GM20431 (cell line): ENCODE results near the gene CEP41.

Source experiments
- in situ Hi-C: fragments of 300-500 bp; cut with MseI, MboI; formaldehyde crosslinking; loops from one replicate; pipeline ENCODE4 v1.15.0; 2020; ENCODE audit warnings: low sequenced_read_pairs; ENCODE audit not compliant: unreplicated experiment

Gene CEP41

GRCh38 chr7:130423501-130424037, 17.2 kb downstream of the CEP41 start:
- in situ Hi-C loops = no loop called here

DNA sequence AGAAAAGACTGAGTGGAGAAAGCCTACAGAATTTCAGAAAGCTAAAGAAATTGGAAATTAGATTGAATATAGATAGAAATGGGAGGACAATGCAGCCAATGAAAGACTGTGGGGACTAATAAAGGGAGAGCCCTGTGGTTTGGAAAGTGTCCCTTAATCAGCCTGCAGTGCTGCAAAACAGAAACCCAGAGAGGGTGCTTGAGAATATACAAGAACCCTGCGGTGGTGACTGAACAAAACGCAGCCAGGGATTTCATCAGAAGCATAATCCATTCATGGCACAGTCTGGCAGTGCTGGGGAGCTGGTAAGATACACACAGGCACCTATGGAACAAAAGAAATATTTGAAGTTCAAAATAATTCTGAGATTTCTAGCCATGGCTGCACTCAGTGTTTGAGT, 19.1 kb downstream of the CEP41 start:
- in situ Hi-C loops = no loop called here

- in situ Hi-C loops = no loop called here
Observed at GRCh38 chr7:130420943-130421578, 19.8 kb downstream of the CEP41 start.

- in situ Hi-C loops = no loop called here
Observed at GRCh38 chr7:130419658-130420057, 21.2 kb downstream of the CEP41 start.

GRCh38 chr7:130418306-130418705, 22.5 kb downstream of the CEP41 start:
- in situ Hi-C loops = no loop called here

GRCh38 chr7:130417213-130417612, 23.6 kb downstream of the CEP41 start:
- in situ Hi-C loops = no loop called here

DNA sequence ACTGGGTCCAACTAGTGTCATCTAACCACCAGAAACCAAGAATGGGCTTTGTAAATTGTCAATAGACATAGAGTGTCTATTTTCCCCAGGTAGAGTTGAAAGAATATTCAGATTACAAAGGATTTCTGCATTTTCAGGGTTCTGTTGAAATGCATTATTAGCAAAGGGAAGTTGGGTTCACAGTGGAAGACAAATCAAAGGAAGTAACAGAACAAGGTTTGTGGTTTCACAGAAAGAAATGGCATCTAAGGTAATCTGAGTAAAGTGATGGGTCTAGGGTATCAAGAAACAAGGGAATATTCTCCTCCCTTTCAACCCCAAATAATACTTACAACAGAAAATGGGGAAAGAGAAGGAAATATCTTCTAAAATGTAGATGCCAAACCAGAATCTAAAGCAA, 25.8 kb downstream of the CEP41 start:
- in situ Hi-C loops = no loop called here

- in situ Hi-C loops = no loop called here
Observed at GRCh38 chr7:130413201-130413600, 27.6 kb downstream of the CEP41 start.

DNA sequence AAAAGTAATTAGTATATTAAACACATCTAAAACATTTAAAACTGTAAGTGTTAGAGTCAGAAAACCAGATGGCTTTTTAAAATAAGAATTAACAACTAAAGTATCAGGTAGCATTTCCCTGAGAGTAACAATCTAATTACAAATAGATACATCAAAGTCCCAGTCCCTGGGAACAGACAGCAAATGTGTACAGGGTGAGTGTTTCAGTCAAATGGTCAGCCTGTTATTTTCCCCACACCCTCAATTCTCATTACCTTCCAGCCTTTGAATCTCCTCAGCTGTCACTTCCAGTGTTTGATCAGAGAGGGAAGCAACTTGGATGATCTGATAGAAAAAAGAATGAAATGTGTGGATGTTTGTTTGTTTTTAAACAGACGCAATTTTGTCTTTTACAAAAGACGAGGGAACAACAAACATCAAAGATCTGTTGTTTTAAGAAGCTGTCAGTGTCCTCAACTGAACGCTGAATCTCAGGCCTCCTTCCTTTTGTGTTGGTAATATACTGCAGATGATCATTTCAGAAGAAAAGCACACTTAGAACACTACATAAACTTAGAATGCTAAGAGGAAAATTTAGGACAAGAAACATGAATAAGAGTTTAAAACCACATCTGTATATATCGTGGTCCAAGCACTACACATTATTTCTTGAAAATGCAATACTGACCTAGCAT, 29.8 kb downstream of the CEP41 start:
- in situ Hi-C loops = no loop called here

DNA sequence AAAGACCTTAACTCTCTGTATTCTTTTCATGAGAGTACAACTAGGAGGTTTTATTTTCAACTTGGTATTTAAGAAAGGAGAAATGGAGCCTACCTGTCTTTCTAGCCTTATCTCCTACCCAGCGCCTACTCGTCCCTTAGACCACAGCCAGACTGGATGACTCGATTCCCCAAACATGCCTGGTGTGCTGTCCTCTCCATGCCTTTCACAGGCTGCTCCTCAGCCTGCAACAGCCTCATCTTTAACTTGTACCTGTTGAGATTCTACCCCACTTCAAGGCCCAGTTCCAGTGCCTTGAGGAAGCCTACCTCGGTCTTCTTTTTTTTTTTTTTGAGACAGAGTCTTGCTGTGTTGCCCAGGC, 31.1 kb downstream of the CEP41 start:
- in situ Hi-C loops = no loop called here

- in situ Hi-C loops = no loop called here
Observed at GRCh38 chr7:130409067-130409711, 31.6 kb downstream of the CEP41 start.

DNA sequence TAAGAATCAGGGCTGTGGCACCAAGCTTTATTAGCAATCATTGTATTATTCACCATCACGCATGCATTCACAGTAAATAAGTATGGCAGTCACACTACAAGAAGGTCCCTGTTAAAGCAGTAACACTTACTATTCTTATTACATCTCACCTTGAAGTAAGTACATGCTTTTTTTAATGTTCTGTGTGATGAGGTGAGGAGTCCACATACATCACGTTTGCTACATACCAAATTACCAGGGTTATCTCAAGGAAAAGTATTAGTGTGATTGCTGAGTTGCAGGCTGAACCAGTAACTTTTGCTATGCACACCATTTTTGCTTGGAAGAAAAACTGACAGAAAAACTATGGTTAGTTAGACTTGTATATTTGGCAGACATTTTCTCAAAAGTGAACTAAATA, 35.8 kb downstream of the CEP41 start:
- in situ Hi-C loops = no loop called here

- in situ Hi-C loops = no loop called here
Observed at GRCh38 chr7:130401578-130401977, 39.2 kb downstream of the CEP41 start.

DNA sequence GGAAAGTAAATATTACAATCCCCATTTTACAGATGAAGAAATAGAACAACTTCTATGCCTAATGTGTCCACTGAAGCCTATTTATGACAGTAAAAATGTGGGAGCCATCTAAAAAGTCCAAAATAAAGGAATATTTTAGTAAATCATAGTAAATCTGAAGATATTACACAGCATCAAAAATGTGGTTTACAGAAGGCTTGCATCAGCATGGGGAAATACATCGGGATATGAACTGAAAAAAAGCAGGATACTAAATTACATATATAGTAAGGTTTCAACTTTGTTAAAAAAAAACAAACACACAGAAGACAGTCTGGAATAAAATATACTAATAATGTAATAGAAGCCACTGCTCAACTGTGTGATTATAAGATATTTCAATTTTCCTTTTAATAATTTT, 39.7 kb downstream of the CEP41 start:
- in situ Hi-C loops = no loop called here

GRCh38 chr7:130400120-130400572, 40.7 kb downstream of the CEP41 start:
- in situ Hi-C loops = no loop called here

DNA sequence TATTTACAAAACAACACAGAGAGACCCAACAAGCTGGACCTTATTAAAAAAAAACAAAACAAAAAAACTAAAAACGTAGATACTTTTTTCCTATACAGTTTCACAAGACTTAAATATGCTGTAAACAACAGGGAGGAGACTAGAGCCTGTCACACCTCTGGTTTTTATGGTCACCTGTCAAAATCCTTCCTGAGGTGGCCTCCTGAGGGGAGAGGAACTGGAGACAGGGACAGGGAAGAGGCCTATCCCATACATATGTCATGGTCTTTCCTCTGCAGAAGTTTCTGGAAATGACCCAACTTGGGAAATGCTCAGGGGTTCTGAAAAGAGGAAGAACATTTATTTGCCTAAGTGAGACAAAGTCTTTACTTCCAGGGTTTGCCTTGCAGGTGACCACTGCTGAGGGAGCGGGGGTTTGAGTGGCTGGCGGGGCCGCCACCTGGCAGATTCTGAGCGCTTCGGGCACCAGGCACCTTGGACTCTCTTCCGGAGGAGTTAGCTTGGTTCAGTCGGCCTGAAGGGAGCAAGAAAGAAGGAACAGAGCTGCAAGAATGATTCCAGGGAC, 42.2 kb downstream of the CEP41 start:
- in situ Hi-C loops = no loop called here

GRCh38 chr7:130397758-130398073, 43.1 kb downstream of the CEP41 start:
- in situ Hi-C loops = no loop called here

DNA sequence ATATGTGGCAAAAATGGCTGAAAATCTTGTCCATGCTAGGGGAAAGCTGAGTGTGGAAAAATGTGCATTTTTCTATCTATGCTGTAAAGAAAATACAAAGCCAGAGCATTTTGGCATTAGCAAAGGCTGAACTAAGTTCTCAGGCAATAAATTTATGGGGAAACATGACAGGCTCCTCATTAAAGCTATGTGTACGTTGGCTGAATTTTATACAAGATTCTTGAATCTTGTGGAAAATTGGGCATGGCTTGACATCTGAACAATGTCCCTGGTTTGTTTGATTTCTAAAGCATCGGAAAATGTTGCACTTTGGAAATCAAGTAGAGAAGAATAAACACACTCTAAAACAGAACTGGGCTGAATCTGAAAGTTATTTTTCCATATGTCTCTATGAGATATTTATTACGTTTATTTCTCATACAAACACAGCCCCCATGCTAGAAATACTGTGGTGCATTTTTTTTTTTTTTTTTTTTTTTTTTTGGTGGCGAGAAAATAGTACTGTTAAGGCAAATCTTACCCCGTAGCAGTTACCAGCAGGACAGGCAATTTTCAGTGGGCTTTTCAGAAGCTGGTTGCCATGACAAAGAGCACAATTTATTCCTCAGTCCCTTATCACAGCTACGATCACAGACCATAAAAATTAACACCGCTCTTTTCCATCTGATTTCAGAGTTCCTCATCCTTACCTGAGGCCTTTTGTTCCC, 43.6 kb downstream of the CEP41 start:
- in situ Hi-C loops = no loop called here

DNA sequence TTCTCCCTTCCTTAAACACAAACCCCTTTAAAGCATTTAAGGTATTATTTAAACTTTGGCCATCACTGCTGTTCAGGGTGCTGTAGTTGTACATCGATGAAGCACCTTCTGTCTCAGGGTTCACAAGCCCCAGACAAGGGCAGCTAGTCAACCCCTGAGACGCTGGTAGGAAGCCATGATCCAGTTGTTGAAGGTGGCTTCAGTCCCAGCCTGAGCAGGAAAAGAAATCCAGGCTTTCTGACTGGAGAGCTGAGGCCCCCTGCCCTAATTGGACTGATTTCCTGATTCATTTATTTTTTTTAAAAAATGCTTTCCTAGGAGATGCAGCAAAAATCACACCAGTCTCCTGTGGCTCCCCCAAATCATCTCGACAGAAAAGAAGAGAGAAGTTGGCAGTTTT, 44.7 kb downstream of the CEP41 start:
- in situ Hi-C loops = no loop called here

- in situ Hi-C loops = no loop called here
Observed at GRCh38 chr7:130395421-130395820, 45.4 kb downstream of the CEP41 start.
